Pancreas (tissue), 10 donors: ENCODE data around the gene ANKFY1. TPM values are rescaled to one million over a fixed set of nuclear protein-coding genes. Genes with fewer than 3 reads are reported as not detected.

Source experiments
- ATAC-seq, 4 donors: fragments of 200-7000 bp; cut with Tn5 transposase; one replicate each; pipeline versions ENCODE4 v1.8.0 to v1.9.1; 2020; ENCODE audit warnings: mild to moderate bottlenecking in 4 of 4, moderate library complexity in 4 of 4
- DNase-seq, 6 donors: peaks; one replicate each; pipeline ENCODE4 v3.0.0-alpha.2; 2020
- FAIRE-seq: peaks from 2 replicates; lab custom pipeline; 2012; peaks lifted over from hg19 to GRCh38; lab: Jason Lieb, UNC
- H3K27ac ChIP-seq, 4 donors: fragments of 200-600 bp; sonication (generic); 1 replicate in 3 of 4; 2 replicates in 1 of 4; pipeline versions ENCODE4 v1.5.0 to v1.8.0; 2020
- H3K27me3 ChIP-seq, 4 donors: fragments of 200-600 bp; one replicate each; pipeline ENCODE4 v1.8.0; 2021
- H3K36me3 ChIP-seq, 3 donors: fragments of 200-600 bp; sonication (generic) in 1 of 3; one replicate each; pipeline versions ENCODE4 v1.5.0 to v1.8.0; 2020 to 2021
- H3K4me1 ChIP-seq, 3 donors: fragments of 200-600 bp; one replicate each; pipeline ENCODE4 v1.8.0; 2021
- H3K4me3 ChIP-seq, 4 donors: fragments of 200-600 bp; sonication (generic) in 2 of 4; one replicate each; pipeline versions ENCODE4 v1.5.0 to v1.8.0; 2020 to 2021
- H3K9me3 ChIP-seq, 4 donors: fragments of 200-600 bp; one replicate each; pipeline ENCODE4 v1.8.0; 2021
- WGBS, 2 donors: extraction: QIAGEN DNeasy Blood & Tissue Kit; methylation state at CpG; one replicate each; pipeline ENCODE4 v1.1.7; 2013; 5-methylcytosine and 5-hydroxymethylcytosine counted together
- intact Hi-C, 3 donors: fragments of 100-400 bp; cut with DNase I; formaldehyde crosslinking; loops; one replicate each; pipeline versions ENCODE4 v1.11.1 to v1.14.2; 2022
- polyA plus RNA-seq, 2 donors: library from polyadenylated mRNA; stranded (reverse); fragments of 200-250 nt; gene quantifications; one replicate each; pipeline ENCODE4 v1.2.3, GENCODE V29; 2013
- total RNA-seq, 6 donors: library from RNA; stranded (reverse); fragmentation: NEBNext Ultra II Directional in 4 of 6; extraction: Animal tissue kit (Norgen Biotek cat#: 25700) in 4 of 6; gene quantifications; one replicate each; pipeline versions ENCODE4 v1.2.1 to v1.2.4, GENCODE V29; 2021 to 2023
- TF ChIP-seq, protein P1 (sequence below), 4 donors: fragments of 200-600 bp; sonication (generic) in 3 of 4; IDR thresholded peaks; one replicate each; pipeline versions ENCODE4 v1.5.0 to v1.8.0; 2021; ENCODE audit warnings: antibody characterized with exemption in 4 of 4
- donor health status: healthy with polysubstance abuse.
- donor health status: DM: no; HTN: no; CAD: no; lungs with moderate emphysema.
- donor health status: DM: no; HTN: no; CAD: no.
- donor health status: control.
- donor health status: control.
- donor health status: Bipolar disorder and iron deficiency.
- donor health status: DM: yes; HTN: yes; CAD: no.
- donor health status: DM: no; HTN: no; CAD: no.
- donor health status: DM: no; HTN: no; CAD: no.
- donor health status: DM: yes; HTN: yes; CAD: no.

The ANKFY1 gene
- total and polyA plus RNA-seq, 8 donors: 11.3 to 30.3 (median 13.9) TPM

DNA sequence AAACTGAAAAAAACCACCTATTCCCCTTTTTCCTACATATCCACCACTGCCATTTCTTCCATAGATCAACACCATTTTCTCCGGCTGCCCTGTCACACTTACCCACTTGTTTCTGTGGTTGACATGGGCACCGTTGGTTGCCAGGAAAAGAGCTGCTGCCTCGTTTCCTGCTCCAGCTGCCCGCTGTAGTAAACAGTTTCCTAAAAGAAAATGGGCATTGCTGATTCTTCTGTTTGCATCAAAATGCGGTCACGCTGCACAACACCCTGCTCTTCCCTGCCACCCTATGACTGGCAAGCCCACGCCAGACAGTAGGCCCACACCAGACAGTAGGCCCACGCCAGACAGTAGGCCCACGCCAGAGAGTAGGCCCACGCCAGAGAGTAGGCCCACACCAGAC, 74.5 kb downstream of the ANKFY1 start:
- H3K27me3 ChIP-seq: no peaks in the 10 kb centered on the region
- 89 to 91% methylated on average over 10 of the region's 10 CpGs for WGBS, 2 donors
- FAIRE-seq (no peak), DNase-seq (no peak), ATAC-seq (peak in 2 of 4 donors; percentile 39 to 75)
- no peak overlapping the region for H3K4me3 ChIP-seq
- TF ChIP-seq, protein P1, sequence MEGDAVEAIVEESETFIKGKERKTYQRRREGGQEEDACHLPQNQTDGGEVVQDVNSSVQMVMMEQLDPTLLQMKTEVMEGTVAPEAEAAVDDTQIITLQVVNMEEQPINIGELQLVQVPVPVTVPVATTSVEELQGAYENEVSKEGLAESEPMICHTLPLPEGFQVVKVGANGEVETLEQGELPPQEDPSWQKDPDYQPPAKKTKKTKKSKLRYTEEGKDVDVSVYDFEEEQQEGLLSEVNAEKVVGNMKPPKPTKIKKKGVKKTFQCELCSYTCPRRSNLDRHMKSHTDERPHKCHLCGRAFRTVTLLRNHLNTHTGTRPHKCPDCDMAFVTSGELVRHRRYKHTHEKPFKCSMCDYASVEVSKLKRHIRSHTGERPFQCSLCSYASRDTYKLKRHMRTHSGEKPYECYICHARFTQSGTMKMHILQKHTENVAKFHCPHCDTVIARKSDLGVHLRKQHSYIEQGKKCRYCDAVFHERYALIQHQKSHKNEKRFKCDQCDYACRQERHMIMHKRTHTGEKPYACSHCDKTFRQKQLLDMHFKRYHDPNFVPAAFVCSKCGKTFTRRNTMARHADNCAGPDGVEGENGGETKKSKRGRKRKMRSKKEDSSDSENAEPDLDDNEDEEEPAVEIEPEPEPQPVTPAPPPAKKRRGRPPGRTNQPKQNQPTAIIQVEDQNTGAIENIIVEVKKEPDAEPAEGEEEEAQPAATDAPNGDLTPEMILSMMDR (IDR thresholded peaks at IDR 0.05): no peak
- no peaks in the 10 kb centered on the region for H3K9me3 ChIP-seq
- H3K4me1 ChIP-seq: no peaks in the 10 kb centered on the region
- no peak overlapping the region for H3K27ac ChIP-seq
- intact Hi-C loops: no loop called here
- H3K36me3 ChIP-seq: peaks cover 0 to 25% (median 11%) of the 10 kb centered on the region in 3 donors

DNA sequence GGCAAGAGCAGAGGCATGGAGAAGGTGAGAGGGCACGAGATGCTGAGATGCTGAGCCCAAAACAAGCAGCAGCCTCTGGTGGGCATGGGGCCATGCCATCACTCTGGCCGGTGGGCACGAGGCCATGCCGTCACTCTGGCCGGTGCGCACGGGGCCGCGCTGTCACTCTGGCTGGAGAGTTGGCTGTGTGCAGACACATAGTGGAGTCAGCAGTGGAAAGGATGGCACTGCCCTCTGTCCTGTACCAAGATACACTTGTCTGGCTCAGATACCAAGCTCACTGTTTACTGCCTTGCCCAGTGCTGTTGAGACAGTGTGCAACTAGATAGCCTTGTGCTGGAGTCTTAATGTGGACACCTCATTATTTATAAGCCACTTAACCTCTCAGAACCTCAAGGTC, 75.7 kb downstream of the ANKFY1 start:
- Histone ChIP-seq H3K4me1 (no peaks in the 10 kb centered on the region), H3K4me3 (no peak overlapping the region), H3K36me3 (peaks cover 2 to 37% (median 17%) of the 10 kb centered on the region in 3 donors), H3K9me3 (no peaks in the 10 kb centered on the region), H3K27me3 (no peaks in the 10 kb centered on the region), H3K27ac (no peak overlapping the region)
- DNase-seq: no peak
- intact Hi-C loops: no loop called here
- TF ChIP-seq, protein P1 (IDR thresholded peaks at IDR 0.05): no peak
- WGBS, 2 donors: 94 to 98% methylated on average over 9 of the region's 9 CpGs
- FAIRE-seq: no peak
- ATAC-seq: no peak

DNA sequence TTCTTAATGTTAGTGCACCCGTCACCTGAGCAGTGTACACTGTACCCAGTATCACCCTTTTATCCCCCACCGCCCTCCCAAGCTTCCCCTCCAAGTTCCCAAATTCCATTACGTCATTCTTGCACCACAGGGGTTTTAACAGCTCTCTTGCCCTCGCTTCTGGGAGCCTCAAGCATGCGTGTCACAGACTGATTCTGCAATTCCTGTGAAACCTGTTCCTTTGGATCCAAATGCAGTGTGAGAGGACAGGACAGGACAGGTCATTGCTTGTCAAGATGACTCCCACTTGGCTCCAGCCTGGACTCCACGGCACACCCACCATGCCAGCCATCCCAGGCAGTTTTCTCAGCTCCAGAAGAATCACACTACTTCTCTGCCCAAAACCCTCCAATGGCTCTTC, 76.7 kb downstream of the ANKFY1 start:
- Histone ChIP-seq H3K9me3 (no peaks in the 10 kb centered on the region), H3K27me3 (no peaks in the 10 kb centered on the region), H3K4me1 (no peaks in the 10 kb centered on the region), H3K36me3 (peaks cover 2 to 39% (median 21%) of the 10 kb centered on the region in 3 donors), H3K4me3 (no peak overlapping the region), H3K27ac (no peak overlapping the region)
- DNase-seq (no peak), ATAC-seq (peak in 1 of 4 donors; percentile 43), FAIRE-seq (no peak)
- TF ChIP-seq, protein P1 (IDR thresholded peaks at IDR 0.05): no peak
- 91 to 95% methylated on average over 6 of the region's 6 CpGs for WGBS, 2 donors
- intact Hi-C loops: no loop called here

DNA sequence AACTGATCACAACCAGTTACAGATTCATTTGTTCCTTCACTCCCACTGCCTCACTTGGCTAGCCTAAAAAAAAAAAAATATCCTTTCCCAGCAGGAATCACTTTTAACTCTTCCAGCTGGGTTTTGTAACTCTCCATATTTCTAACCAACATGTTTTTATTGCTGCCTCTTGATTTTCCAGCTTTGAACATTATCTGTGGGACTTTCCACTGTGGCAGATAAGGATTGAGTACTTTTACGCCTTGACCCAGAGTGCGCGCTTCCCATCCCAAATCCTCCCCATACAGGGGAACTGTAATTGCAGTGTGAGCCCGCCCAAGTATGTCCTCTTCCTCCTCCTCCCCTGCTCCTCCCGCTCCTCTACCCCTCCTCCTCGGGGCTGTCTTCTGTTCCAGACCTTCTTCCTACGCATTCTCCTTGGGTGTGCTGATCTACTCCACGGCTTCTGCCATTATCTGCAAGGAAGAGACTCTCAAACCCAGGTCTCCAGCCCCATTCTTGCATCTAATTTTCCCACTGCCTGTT, 77.4 kb downstream of the ANKFY1 start:
- Histone ChIP-seq H3K27me3 (no peaks in the 10 kb centered on the region), H3K9me3 (no peaks in the 10 kb centered on the region), H3K4me1 (no peaks in the 10 kb centered on the region), H3K4me3 (no peak overlapping the region), H3K36me3 (peaks cover 2 to 45% (median 23%) of the 10 kb centered on the region in 3 donors), H3K27ac (no peak overlapping the region)
- ATAC-seq (peak in 3 of 4 donors; percentile 12 to 68 (median 24)), FAIRE-seq (no peak), DNase-seq (no peak)
- TF ChIP-seq, protein P1 (IDR thresholded peaks at IDR 0.05): no peak
- intact Hi-C loops: no loop called here
- WGBS, 2 donors: 76 to 89% methylated on average over 8 of the region's 8 CpGs

DNA sequence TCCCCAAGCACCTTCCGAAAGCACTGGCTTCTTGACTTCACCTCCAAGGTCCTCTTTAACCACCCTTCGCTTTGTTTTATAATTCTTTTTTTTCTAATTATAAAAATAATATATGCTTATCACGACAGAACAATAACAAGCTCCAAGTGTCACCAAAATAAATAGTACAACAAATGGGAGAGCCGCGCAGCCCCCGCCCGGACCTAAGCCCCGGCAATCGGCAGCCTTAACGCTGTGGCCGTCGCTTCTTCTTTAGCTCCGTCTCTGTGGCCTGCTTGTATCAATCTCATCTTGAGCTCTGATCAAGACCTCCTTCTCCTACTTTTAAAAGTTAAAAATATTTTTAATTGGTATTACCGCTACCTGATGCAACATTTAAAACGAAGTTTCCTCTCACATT, 78.1 kb downstream of the ANKFY1 start:
- FAIRE-seq (no peak), ATAC-seq (no peak), DNase-seq (no peak)
- Histone ChIP-seq H3K9me3 (no peaks in the 10 kb centered on the region), H3K4me1 (no peaks in the 10 kb centered on the region), H3K36me3 (peaks cover 2 to 45% (median 23%) of the 10 kb centered on the region in 3 donors), H3K27me3 (no peaks in the 10 kb centered on the region), H3K4me3 (no peak overlapping the region), H3K27ac (no peak overlapping the region)
- 93 to 96% methylated on average over 15 of the region's 15 CpGs for WGBS, 2 donors
- TF ChIP-seq, protein P1 (IDR thresholded peaks at IDR 0.05): no peak
- intact Hi-C loops: no loop called here
